GM12878 (cell line): ENCODE data around the gene ARIH2. TPM values are rescaled to one million over a fixed set of nuclear protein-coding genes. Genes with fewer than 3 reads are reported as not detected.

ENCODE experiments used
- ATAC-seq: fragments of 200-7000 bp; cut with Tn5 transposase; 3 replicates; pipeline ENCODE4 v1.9.1; 2020; ENCODE audit warnings: mild to moderate bottlenecking, moderate library complexity
- BruUV-seq: library from RNA; stranded (reverse); fragments of 400-500 nt; replicated peaks from 2 replicates; lab custom pipeline; 2021; lab: Mats Ljungman, UMichigan
- CTCF ChIA-PET: fragments of 300-600 bp; sonication (Branson Sonifier 250); formaldehyde crosslinking; extraction: SDS; loops from one replicate; lab custom pipeline; 2021; ENCODE audit warnings: inconsistent platforms; lab: Yijun Ruan, JAX
- POLR2A ChIA-PET: fragments of 350-600 bp; formaldehyde crosslinking; extraction: SDS; loops from one replicate; lab custom pipeline; 2021; ENCODE audit warnings: inconsistent platforms; lab: Charles Lee
- RAD21 ChIA-PET: fragments of 300-600 bp; sonication (Branson Sonifier 250); formaldehyde crosslinking; loops from one replicate; lab custom pipeline; 2023; ENCODE audit warnings: antibody characterized with exemption; ENCODE audit not compliant: unreplicated experiment; lab: Charles Lee
- SMC1A ChIA-PET: fragments of 300-600 bp; sonication (Branson Sonifier 250); formaldehyde crosslinking; loops from one replicate; lab custom pipeline; 2023; ENCODE audit not compliant: unreplicated experiment, uncharacterized antibody; lab: Charles Lee
- DNase-seq: peaks from one replicate; pipeline ENCODE4 v3.0.0-alpha.2; 2011; ENCODE audit warnings: low read depth, low spot score
- FAIRE-seq: peaks from 3 replicates; lab custom pipeline; 2011; peaks lifted over from hg19 to GRCh38; lab: Jason Lieb, UNC
- H2AFZ ChIP-seq: 2 replicates; pipeline ENCODE4 v1.6.0; 2011; ENCODE audit warnings: low read depth, low read length, control low read depth; ENCODE audit not compliant: control insufficient read depth
- H3K27ac ChIP-seq: 2 replicates; pipeline ENCODE4 v1.5.1; 2011; ENCODE audit warnings: control low read depth; ENCODE audit not compliant: control insufficient read depth, insufficient read depth
- H3K27me3 ChIP-seq, 2 experiments: replicated peaks in 1 of 2; 2 replicates each; pipeline versions ENCODE4 v1.6.0 to v1.6.1; 2011; ENCODE audit warnings: low read length in 1 of 2; ENCODE audit not compliant: control insufficient read depth in 2 of 2, insufficient read depth in 2 of 2
- H3K36me3 ChIP-seq, 2 experiments: 2 replicates each; pipeline ENCODE4 v1.5.1; 2011; ENCODE audit warnings: low read length in 1 of 2; ENCODE audit not compliant: control insufficient read depth in 2 of 2, insufficient read depth in 2 of 2
- H3K4me1 ChIP-seq: 2 replicates; pipeline ENCODE4 v1.6.1; 2011; ENCODE audit warnings: mild to moderate bottlenecking, low read length, moderate library complexity, mixed read lengths; ENCODE audit not compliant: control insufficient read depth, insufficient read depth
- H3K4me2 ChIP-seq: 2 replicates; pipeline ENCODE4 v1.6.0; 2011; ENCODE audit warnings: control low read depth; ENCODE audit not compliant: control insufficient read depth, insufficient read depth
- H3K4me3 ChIP-seq: fragments of 200-600 bp; sonication (generic); 2 replicates; pipeline ENCODE4 v1.5.1; 2016
- H3K79me2 ChIP-seq: 2 replicates; pipeline ENCODE4 v1.6.0; 2011; ENCODE audit warnings: low read length; ENCODE audit not compliant: control insufficient read depth, insufficient read depth
- H3K9ac ChIP-seq: 2 replicates; pipeline ENCODE4 v1.8.0; 2011; ENCODE audit warnings: low read length, control low read depth, mixed read lengths; ENCODE audit not compliant: control insufficient read depth, insufficient read depth
- H3K9me3 ChIP-seq: replicated peaks from 3 replicates; pipeline ENCODE4 v1.5.1; 2011; ENCODE audit warnings: mild to moderate bottlenecking, low read length; ENCODE audit not compliant: control insufficient read depth, insufficient read depth
- H4K20me1 ChIP-seq: 2 replicates; pipeline ENCODE4 v1.6.0; 2011; ENCODE audit not compliant: control insufficient read depth, insufficient read depth
- BHLHE40 ChIP-seq, 2 experiments: fragments of 450-650 bp in 1 of 2; IDR thresholded peaks; 2 replicates each; pipeline ENCODE4 v1.6.1; 2011 to 2017; ENCODE audit warnings: low read depth in 2 of 2, borderline replicate concordance in 1 of 2, improper control_type of control experiment in 1 of 2, low read length in 1 of 2, mild to moderate bottlenecking in 1 of 2
- CHD2 ChIP-seq: IDR thresholded peaks from 2 replicates; pipeline ENCODE4 v1.6.1; 2011; ENCODE audit warnings: low read depth, low read length, improper control_type of control experiment, borderline replicate concordance
- MEF2B ChIP-seq: fragments of 450-650 bp; IDR thresholded peaks from 2 replicates; pipeline ENCODE4 v1.6.1; 2018; ENCODE audit warnings: mild to moderate bottlenecking, moderate library complexity; ENCODE audit not compliant: partially characterized antibody, poor library complexity, severe bottlenecking
- MYC ChIP-seq: IDR thresholded peaks from 2 replicates; pipeline ENCODE4 v1.6.1; 2011; ENCODE audit warnings: mild to moderate bottlenecking, low read length, moderate library complexity, inconsistent platforms; ENCODE audit not compliant: insufficient read depth, insufficient replicate concordance, insufficient read length, severe bottlenecking
- NKRF ChIP-seq: fragments of 450-650 bp; conservative IDR thresholded peaks from 2 replicates; pipeline ENCODE4 v1.6.1; 2017; ENCODE audit warnings: mild to moderate bottlenecking, moderate library complexity
- POLR2AphosphoS2 ChIP-seq: IDR thresholded peaks from 2 replicates; pipeline ENCODE4 v1.6.1; 2011; ENCODE audit warnings: low read depth, mild to moderate bottlenecking, low read length, improper control_type of control experiment, moderate library complexity
- POLR2AphosphoS5 ChIP-seq: IDR thresholded peaks from 2 replicates; pipeline ENCODE4 v1.6.1; 2011; ENCODE audit warnings: mild to moderate bottlenecking, low read length, inconsistent platforms
- POU2F2 ChIP-seq: IDR thresholded peaks from 3 replicates; pipeline ENCODE4 v1.6.1; 2011; ENCODE audit warnings: low read depth, mild to moderate bottlenecking, low read length, borderline replicate concordance
- SRF ChIP-seq, 2 experiments: IDR thresholded peaks; 2 replicates each; pipeline ENCODE4 v1.6.1; 2011; ENCODE audit warnings: low read depth in 2 of 2, low read length in 2 of 2, mild to moderate bottlenecking in 1 of 2, moderate library complexity in 1 of 2
- TCF12 ChIP-seq: IDR thresholded peaks from 2 replicates; pipeline ENCODE4 v1.6.1; 2011; ENCODE audit warnings: low read depth, mild to moderate bottlenecking, low read length
- TCF3 ChIP-seq: IDR thresholded peaks from 2 replicates; pipeline ENCODE4 v1.6.1; 2012; ENCODE audit warnings: low read depth, mild to moderate bottlenecking, low read length, borderline replicate concordance; ENCODE audit not compliant: insufficient read depth
- WGBS: methylation state at CpG from one replicate; pipeline ENCODE4 v1.1.6; 2016; ENCODE audit warnings: low lambda C conversion rate; ENCODE audit not compliant: insufficient replicate concordance, insufficient coverage; ENCODE audit errors: missing lambda C conversion rate; 5-methylcytosine and 5-hydroxymethylcytosine counted together
- in situ Hi-C: fragments of 300-500 bp; cut with MboI; formaldehyde crosslinking; loops from 9 replicates; pipeline ENCODE4 v1.14.3; 2018; ENCODE audit warnings: mixed read lengths
- intact Hi-C: fragments of 100-400 bp; cut with micrococcal nuclease; formaldehyde crosslinking; loops from one replicate; pipeline ENCODE4 v1.14.2; 2022; ENCODE audit not compliant: unreplicated experiment
- polyA plus RNA-seq, 11 experiments: library from polyadenylated mRNA; depleted of rRNA in 4 of 11; unstranded in 6 of 11; stranded (reverse) in 5 of 11; fragments of >200 nt; fragmentation: Nextera tagmentation in 4 of 11; fragmentation: Illumina TruSeq in 1 of 11; extraction: Ambion mirVana in 4 of 11; extraction: Trizol in 1 of 11; gene quantifications; 1 replicate in 1 of 11; 2 replicates in 10 of 11; pipeline versions ENCODE4 v1.2.1 to v1.2.3, GENCODE V29; 2011 to 2016; ENCODE audit warnings: inconsistent platforms in 2 of 11, missing spikeins in 2 of 11, low read depth in 1 of 11
- total RNA-seq, 4 experiments: library from RNA; depleted of rRNA in 3 of 4; stranded (reverse); fragments of >200 nt in 3 of 4; fragmentation: Illumina TruSeq in 1 of 4; extraction: Trizol in 1 of 4; gene quantifications; 2 replicates each; pipeline versions ENCODE4 v1.2.1 to v1.2.3, GENCODE V29; 2013 to 2021

The ARIH2 gene
- total and polyA plus RNA-seq, 10 of the 15 experiments (the other 5 are each of a cell fraction or from before 2014, with no cell fraction given): 18.7 to 74.7 (median 63.7) TPM

- ChIA-PET RAD21 (no interaction called here), POLR2A (interaction anchor here (1.1 to 1.2 kb wide), 2 partner anchors 8 to 34 kb away, joined by 3 to 4 read pairs; partner anchors contain the start of gene P4HTM), CTCF (interaction anchor here (0.8 to 3.0 kb wide), 4 partner anchors 17 to 632 kb away, joined by 3 to 15 read pairs (median 4); partner anchors contain the start of gene WDR6), SMC1A (interaction anchor here (1.5 to 6.1 kb wide), 3 partner anchors 18 to 133 kb away, joined by 3 to 31 read pairs (median 3); partner anchors contain the start of genes P4HTM and WDR6)
- Histone ChIP-seq H4K20me1 (no peaks in the 10 kb centered on the region), H3K4me2 (no peak overlapping the region), H3K36me3 (peaks cover 19% of the 10 kb centered on the region in 2 experiments), H3K27me3 (no peaks in the 10 kb centered on the region), H3K4me3 (no peak overlapping the region), H2AFZ (no peak overlapping the region), H3K9ac (no peak overlapping the region), H3K9me3 (no peaks in the 10 kb centered on the region), H3K79me2 (peaks cover 66% of the 10 kb centered on the region), H3K4me1 (peaks cover 16% of the 10 kb centered on the region), H3K27ac (no peak overlapping the region)
- no peak for ATAC-seq
- no TSS peak for BruUV-seq
- in situ Hi-C loops: no loop called here
- intact Hi-C loops: loop anchor here (10.0 kb wide), 2 partner anchors 320 to 650 kb away; partner anchors contain the start of genes APEH and USP4
- no peak for FAIRE-seq
- 62% methylated on average over 5 of the region's 5 CpGs for WGBS
- no peak for TF ChIP-seq MYC
- TF ChIP-seq POLR2AphosphoS5: 0 out of 2 replicates have a peak, but pooled peaks have one; percentile 41
- no peak for DNase-seq
Observed at GRCh38 chr3:49024449-49024848, 105.8 kb downstream of the ARIH2 start.

GRCh38 chr3:49025005-49025792 lies 106.6 kb downstream of the ARIH2 start:
- CTCF ChIA-PET: interaction anchor here (0.9 to 3.0 kb wide), 5 partner anchors 8 to 37 kb away, joined by 3 to 15 read pairs (median 3); partner anchors contain the start of gene WDR6
- no peaks in the 10 kb centered on the region for H3K9me3 ChIP-seq
- RAD21 ChIA-PET: no interaction called here
- intact Hi-C loops (loop anchor here (10.0 kb wide), 2 partner anchors 320 to 650 kb away; partner anchors contain the start of genes APEH and USP4), in situ Hi-C loops (no loop called here)
- H3K4me1 ChIP-seq: peaks cover 16% of the 10 kb centered on the region
- FAIRE-seq: no peak
- 49% methylated on average over 13 of the region's 13 CpGs for WGBS
- no peaks in the 10 kb centered on the region for H4K20me1 ChIP-seq
- H2AFZ ChIP-seq: no peak overlapping the region
- peak; percentile 1; the same call in 1 of the 3 replicates for ATAC-seq
- H3K36me3 ChIP-seq: peaks cover 19 to 23% of the 10 kb centered on the region in 2 experiments
- no peaks in the 10 kb centered on the region for H3K27me3 ChIP-seq
- 0 out of 2 replicates have a peak overlapping the region, but pooled peaks have one; percentile 4 for H3K4me2 ChIP-seq
- BruUV-seq: no TSS peak
- DNase-seq: no peak
- H3K27ac ChIP-seq: no peak overlapping the region
- H3K79me2 ChIP-seq: peaks cover 59% of the 10 kb centered on the region
- POLR2A ChIA-PET: interaction anchor here (0.9 to 1.9 kb wide), 5 partner anchors 18 to 96 kb away, joined by 3 to 6 read pairs (median 4); partner anchors contain the start of genes P4HTM and WDR6
- no peak overlapping the region for H3K9ac ChIP-seq
- no peak overlapping the region for H3K4me3 ChIP-seq
- SMC1A ChIA-PET: interaction anchor here (6.1 kb wide), 1 partner anchor 36 kb away, joined by 31 read pairs; the partner anchor contains the start of gene P4HTM
- TF ChIP-seq TCF12 (0 out of 2 replicates have a peak, but pooled peaks have one; percentile 64), TCF3 (0 out of 2 replicates have a peak, but pooled peaks have one; percentile 41), NKRF (no peak), POLR2AphosphoS2 (peak; percentile 85), POLR2AphosphoS5 (peak; percentile 75), SRF (IDR thresholded peaks at IDR 0.05; ENCODE audit: low read depth in 2 of 2, low read length in 2 of 2) (no peak), POU2F2 (peak; percentile 18; the same call in 1 of the 3 replicates), BHLHE40 (IDR thresholded peaks at IDR 0.05; ENCODE audit: borderline replicate concordance in 1 of 2, low read depth in 2 of 2, low read length in 1 of 2) (peak; percentile 96), MEF2B (peak; percentile 84), CHD2 (0 out of 2 replicates have a peak, but pooled peaks have one; percentile 20)
